Measurements from ENCODE around the gene RCHY1.

Gene RCHY1

DNA sequence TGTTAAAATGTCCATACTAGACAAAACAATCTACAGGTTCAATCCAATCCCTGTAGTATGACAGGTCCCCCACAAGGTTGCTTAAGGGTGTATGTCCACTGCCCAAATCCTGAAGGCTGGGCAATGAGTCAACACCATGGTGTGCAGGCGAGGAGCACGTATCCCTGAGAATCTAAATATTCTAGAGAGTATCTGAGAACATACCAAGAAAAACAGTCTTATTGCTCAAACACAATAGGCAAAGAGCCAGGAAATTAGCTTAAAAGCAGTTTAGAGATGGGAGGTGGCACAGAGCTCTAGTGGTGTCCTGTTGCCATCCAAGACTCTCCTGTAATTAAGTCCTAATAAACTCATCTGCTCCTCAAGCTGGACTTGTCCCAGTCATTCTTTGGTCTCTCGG lies 37.0 kb downstream of the RCHY1 start:
- Histone ChIP-seq H3K9me3 (ENCODE audit: control insufficient read depth, low read length) (no peaks in the 10 kb centered on the region), H3K27me3 (ENCODE audit: control insufficient read depth, insufficient read depth, low read length) (no peaks in the 10 kb centered on the region), H3K9ac (ENCODE audit: low read length) (no peak overlapping the region), H3K36me3 (ENCODE audit: control insufficient read depth, insufficient read depth, low read length) (no peaks in the 10 kb centered on the region), H3K4me1 (ENCODE audit: control insufficient read depth, insufficient read depth, low read length) (no peaks in the 10 kb centered on the region), H3K4me3 (ENCODE audit: low read length) (no peak overlapping the region)

DNA sequence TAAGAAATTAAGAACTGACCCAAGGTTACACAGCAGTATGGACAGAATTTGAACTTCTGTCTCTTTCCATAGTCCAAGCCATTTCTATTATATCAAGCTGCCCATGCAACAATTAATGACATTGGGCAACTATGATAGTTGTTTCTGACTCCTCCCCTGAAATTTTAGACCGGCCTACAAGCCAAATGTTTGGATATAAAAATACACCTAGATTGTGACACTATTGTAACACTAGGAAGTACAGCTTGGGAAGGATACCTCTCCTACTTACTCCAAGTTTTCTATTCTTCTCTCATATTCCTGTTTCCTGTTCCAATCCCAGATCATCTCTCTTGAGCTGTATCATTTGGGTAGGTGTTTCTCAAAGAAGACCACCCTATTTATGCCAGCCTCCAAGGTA lies 43.5 kb downstream of the RCHY1 start:
- Histone ChIP-seq H3K36me3 (ENCODE audit: control insufficient read depth, insufficient read depth, low read length) (no peaks in the 10 kb centered on the region), H3K9ac (ENCODE audit: low read length) (no peak overlapping the region), H3K9me3 (ENCODE audit: control insufficient read depth, low read length) (no peaks in the 10 kb centered on the region), H3K4me3 (ENCODE audit: low read length) (no peak overlapping the region), H3K4me1 (ENCODE audit: control insufficient read depth, insufficient read depth, low read length) (no peaks in the 10 kb centered on the region), H3K27me3 (ENCODE audit: control insufficient read depth, insufficient read depth, low read length) (no peaks in the 10 kb centered on the region)

DNA sequence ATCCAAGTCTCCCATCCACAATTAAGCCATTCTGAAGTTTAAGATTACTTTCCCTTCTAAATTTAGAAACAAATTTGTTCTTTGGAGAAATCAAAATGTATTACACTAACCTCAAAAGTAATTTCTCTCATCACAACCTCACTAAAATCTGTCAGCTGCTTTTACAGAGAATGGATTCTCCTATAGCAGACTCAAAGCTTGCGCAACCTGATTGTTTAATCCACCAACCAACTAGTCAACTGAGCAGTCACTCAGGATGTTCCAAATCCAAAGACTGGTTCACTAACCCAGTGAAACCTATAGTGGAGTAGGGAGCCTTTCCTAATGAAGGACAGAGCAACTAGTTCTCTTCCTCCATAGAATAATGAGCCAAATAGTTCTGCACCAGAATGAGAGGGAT lies 44.3 kb downstream of the RCHY1 start:
- H3K9me3 ChIP-seq (ENCODE audit: control insufficient read depth, low read length) = no peaks in the 10 kb centered on the region
- H3K4me1 ChIP-seq (ENCODE audit: control insufficient read depth, insufficient read depth, low read length) = no peaks in the 10 kb centered on the region
- H3K27me3 ChIP-seq (ENCODE audit: control insufficient read depth, insufficient read depth, low read length) = no peaks in the 10 kb centered on the region
- no peaks in the 10 kb centered on the region for H3K36me3 ChIP-seq (ENCODE audit: control insufficient read depth, insufficient read depth, low read length)
- no peak overlapping the region for H3K4me3 ChIP-seq (ENCODE audit: low read length)
- no peak overlapping the region for H3K9ac ChIP-seq (ENCODE audit: low read length)

DNA sequence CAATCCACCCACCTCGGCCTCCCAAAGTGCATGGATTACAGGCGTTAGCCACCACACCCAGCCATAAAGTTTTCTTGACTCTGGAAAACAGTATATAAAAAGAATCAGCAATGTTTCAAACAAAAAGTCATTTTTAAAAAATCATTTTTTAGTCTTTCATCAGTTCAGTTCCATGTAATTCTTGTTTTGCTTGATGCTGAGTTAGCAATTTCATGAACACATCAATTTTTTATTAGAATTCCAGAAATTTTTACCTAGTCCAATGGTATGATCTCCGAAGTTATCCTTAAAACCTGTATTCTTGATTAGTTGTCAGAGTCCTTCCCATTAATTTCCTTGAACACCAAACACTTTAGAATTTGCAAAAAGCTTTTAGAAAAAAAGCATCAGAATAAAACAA lies 56.8 kb downstream of the RCHY1 start:
- no peaks in the 10 kb centered on the region for H3K27me3 ChIP-seq (ENCODE audit: control insufficient read depth, insufficient read depth, low read length)
- H3K4me1 ChIP-seq (ENCODE audit: control insufficient read depth, insufficient read depth, low read length) = no peaks in the 10 kb centered on the region
- no peak overlapping the region for H3K9ac ChIP-seq (ENCODE audit: low read length)
- no peaks in the 10 kb centered on the region for H3K9me3 ChIP-seq (ENCODE audit: control insufficient read depth, low read length)
- H3K36me3 ChIP-seq (ENCODE audit: control insufficient read depth, insufficient read depth, low read length) = no peaks in the 10 kb centered on the region
- H3K4me3 ChIP-seq (ENCODE audit: low read length) = no peak overlapping the region

DNA sequence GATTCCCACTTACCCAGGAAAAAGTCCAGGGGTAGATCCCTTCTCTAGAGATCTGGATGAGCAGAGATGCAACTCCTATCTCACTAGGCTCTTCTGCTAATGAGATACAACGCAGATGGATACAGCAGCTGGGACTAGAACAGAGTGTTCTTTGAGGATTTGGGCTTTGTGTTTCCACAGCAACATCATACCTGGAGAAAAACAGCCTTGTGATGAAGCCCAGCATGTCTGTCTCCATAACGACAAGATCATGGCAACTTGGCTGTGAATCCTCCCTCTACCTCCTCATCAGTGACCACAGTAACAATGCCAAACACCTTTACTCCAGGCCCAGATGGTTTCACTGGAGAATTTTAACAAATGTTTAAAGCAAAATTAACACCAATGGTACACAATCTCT lies 80.1 kb downstream of the RCHY1 start:
- Histone ChIP-seq H3K9me3 (ENCODE audit: control insufficient read depth, low read length) (no peaks in the 10 kb centered on the region), H3K9ac (ENCODE audit: low read length) (no peak overlapping the region), H3K36me3 (ENCODE audit: control insufficient read depth, insufficient read depth, low read length) (no peaks in the 10 kb centered on the region), H3K4me1 (ENCODE audit: control insufficient read depth, insufficient read depth, low read length) (no peaks in the 10 kb centered on the region), H3K27me3 (ENCODE audit: control insufficient read depth, insufficient read depth, low read length) (no peaks in the 10 kb centered on the region), H3K4me3 (ENCODE audit: low read length) (no peak overlapping the region)

DNA sequence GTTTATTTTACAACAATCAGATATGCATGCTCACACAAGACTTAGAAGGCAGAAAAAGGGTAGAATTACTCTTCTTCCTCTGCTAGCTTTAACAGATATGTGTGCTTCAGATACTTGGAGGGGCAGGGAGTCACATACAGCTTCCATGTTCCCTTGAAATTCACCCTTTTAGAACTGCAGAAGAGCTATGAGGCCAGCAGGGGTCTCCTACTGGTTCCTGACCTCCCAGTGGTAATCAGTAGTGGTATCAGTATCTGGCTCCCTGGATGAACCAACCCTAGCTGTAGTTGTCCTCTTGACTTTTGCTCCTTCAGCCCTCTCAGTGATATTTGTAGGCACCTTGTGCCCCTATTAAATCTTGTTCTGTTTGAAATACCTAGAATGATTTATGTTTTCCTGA lies 81.5 kb downstream of the RCHY1 start:
- Histone ChIP-seq H3K4me1 (ENCODE audit: control insufficient read depth, insufficient read depth, low read length) (no peaks in the 10 kb centered on the region), H3K9me3 (ENCODE audit: control insufficient read depth, low read length) (no peaks in the 10 kb centered on the region), H3K36me3 (ENCODE audit: control insufficient read depth, insufficient read depth, low read length) (no peaks in the 10 kb centered on the region)

DNA sequence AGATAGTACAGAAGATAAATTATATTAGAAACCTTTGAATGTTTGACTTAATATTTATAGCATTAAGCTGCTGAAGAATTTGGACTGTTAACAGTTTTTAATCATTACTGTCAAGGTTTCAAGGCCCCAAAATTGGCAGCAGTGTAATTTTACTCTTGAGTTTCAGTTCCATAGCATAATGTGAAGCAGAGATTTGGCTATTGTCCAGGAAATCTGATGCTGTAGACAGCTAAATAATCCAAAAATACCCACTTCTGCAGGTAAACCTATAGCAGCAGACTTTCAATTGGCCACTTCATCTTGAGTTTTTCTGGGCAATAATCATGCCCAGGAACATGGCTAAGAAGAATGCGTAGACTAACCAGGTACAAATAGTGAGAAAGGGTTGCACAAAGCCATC lies 85.0 kb downstream of the RCHY1 start:
- Histone ChIP-seq H3K4me3 (ENCODE audit: low read length) (no peak overlapping the region), H3K36me3 (ENCODE audit: control insufficient read depth, insufficient read depth, low read length) (no peaks in the 10 kb centered on the region), H3K9ac (ENCODE audit: low read length) (no peak overlapping the region), H3K27me3 (ENCODE audit: control insufficient read depth, insufficient read depth, low read length) (no peaks in the 10 kb centered on the region), H3K4me1 (ENCODE audit: control insufficient read depth, insufficient read depth, low read length) (no peaks in the 10 kb centered on the region), H3K9me3 (ENCODE audit: control insufficient read depth, low read length) (no peaks in the 10 kb centered on the region)

More for the DNA sequence above, 81.5 kb downstream of the RCHY1 start:
- Histone ChIP-seq H3K9ac (ENCODE audit: low read length) (no peak overlapping the region), H3K4me3 (ENCODE audit: low read length) (no peak overlapping the region), H3K27me3 (ENCODE audit: control insufficient read depth, insufficient read depth, low read length) (no peaks in the 10 kb centered on the region)
